ENCODE results near the gene CHI3L1.

DNA sequence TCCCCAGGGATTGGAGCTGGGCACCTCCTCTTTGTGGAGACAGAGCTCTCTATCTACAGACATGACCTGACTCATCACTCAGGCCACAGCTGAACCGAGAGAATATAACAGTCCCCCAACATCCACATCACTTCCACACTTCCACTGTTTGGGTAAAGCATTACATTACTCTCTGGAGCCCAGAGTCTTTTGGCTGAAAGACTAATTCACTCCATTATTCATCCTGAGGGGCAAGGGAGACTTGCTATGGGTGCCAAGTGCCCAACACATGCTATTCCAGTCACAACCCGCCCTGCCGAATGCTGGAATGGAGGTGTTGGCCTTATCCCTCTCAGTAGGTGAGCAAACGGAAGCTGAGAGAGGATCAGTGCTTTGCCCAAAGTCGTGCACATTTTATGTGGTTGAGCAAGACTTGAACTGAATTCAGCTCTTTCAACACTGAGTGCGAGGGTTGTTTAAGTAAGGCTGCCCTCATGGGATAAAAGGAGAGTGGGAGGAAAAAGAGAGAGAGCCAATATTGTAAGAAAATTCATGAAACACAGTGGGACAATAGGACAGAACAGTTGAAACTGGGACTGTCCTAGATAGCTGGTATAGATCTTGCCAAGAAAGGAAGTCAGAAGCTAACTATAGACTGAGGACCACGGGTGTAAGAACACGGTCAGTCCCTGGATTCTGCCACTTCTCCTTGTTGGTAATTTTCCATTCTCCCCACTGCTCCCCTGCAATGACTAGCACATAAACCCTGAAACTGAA lies 13.5 kb upstream of the CHI3L1 start:
- TF ChIP-seq, protein P1, sequence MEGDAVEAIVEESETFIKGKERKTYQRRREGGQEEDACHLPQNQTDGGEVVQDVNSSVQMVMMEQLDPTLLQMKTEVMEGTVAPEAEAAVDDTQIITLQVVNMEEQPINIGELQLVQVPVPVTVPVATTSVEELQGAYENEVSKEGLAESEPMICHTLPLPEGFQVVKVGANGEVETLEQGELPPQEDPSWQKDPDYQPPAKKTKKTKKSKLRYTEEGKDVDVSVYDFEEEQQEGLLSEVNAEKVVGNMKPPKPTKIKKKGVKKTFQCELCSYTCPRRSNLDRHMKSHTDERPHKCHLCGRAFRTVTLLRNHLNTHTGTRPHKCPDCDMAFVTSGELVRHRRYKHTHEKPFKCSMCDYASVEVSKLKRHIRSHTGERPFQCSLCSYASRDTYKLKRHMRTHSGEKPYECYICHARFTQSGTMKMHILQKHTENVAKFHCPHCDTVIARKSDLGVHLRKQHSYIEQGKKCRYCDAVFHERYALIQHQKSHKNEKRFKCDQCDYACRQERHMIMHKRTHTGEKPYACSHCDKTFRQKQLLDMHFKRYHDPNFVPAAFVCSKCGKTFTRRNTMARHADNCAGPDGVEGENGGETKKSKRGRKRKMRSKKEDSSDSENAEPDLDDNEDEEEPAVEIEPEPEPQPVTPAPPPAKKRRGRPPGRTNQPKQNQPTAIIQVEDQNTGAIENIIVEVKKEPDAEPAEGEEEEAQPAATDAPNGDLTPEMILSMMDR (IDR thresholded peaks at IDR 0.05), result no peak
- no peak for TF ChIP-seq ZFX (IDR thresholded peaks at IDR 0.05; ENCODE audit: borderline replicate concordance)
